ENCODE data around the gene EIF2S2.

- no peak for TF ChIP-seq SNAI2 (CRISPR knock-in tag; IDR thresholded peaks at IDR 0.05)
- no peak for TF ChIP-seq ESRRG (CRISPR knock-in tag; IDR thresholded peaks at IDR 0.05)
- TF ChIP-seq PPARA (CRISPR knock-in tag; IDR thresholded peaks at IDR 0.05; ENCODE audit: borderline replicate concordance) = no peak
- no peak for TF ChIP-seq ZNF8 (CRISPR knock-in tag; IDR thresholded peaks at IDR 0.05)
Measured at GRCh38 chr20:34089175-34089479, 22.9 kb downstream of the EIF2S2 start.

Measured in SK-N-SH treated with all-trans-retinoic acid at 6 μM for 48 hours (cell line).